Stimulated activated CD8-positive, alpha-beta memory T cell treated with anti-CD3 and anti-CD28 coated beads, Interleukin-15, amount 100 ng/mL, for 1 hour (primary cell): ENCODE measurements around the gene RHOT1.
"Not testable (repeated sequence)": the region's sequence is repeated elsewhere in the genome, so short reads cannot be mapped to it uniquely, and the experiment has no call there.

Experiments
- DNase-seq: peaks from one replicate; pipeline ENCODE4 v3.0.0-alpha.2; 2020; ENCODE audit warnings: low read depth

The RHOT1 gene

GRCh38 chr17:32159586-32160438 is 17.5 kb downstream of the RHOT1 start:
- no peak for DNase-seq

GRCh38 chr17:32160526-32160925 is 18.2 kb downstream of the RHOT1 start:
- DNase-seq: no peak

- DNase-seq: no peak
Measured at GRCh38 chr17:32161029-32161428, 18.7 kb downstream of the RHOT1 start.

- no peak for DNase-seq
Measured at GRCh38 chr17:32161506-32162365, 19.4 kb downstream of the RHOT1 start.

GRCh38 chr17:32174889-32175288 is 32.6 kb downstream of the RHOT1 start:
- no peak for DNase-seq

GRCh38 chr17:32178679-32179078 is 36.4 kb downstream of the RHOT1 start:
- not testable (repeated sequence) for DNase-seq

- DNase-seq: not testable (repeated sequence)
Measured at GRCh38 chr17:32179103-32179502, 36.8 kb downstream of the RHOT1 start.

GRCh38 chr17:32179526-32179925 is 37.2 kb downstream of the RHOT1 start:
- not testable (repeated sequence) for DNase-seq

GRCh38 chr17:32180262-32180661 is 38.0 kb downstream of the RHOT1 start:
- DNase-seq: not testable (repeated sequence)

- DNase-seq: no peak
Measured at GRCh38 chr17:32185875-32186274, 43.6 kb downstream of the RHOT1 start.

- no peak for DNase-seq
Measured at GRCh38 chr17:32187271-32187670, 45.0 kb downstream of the RHOT1 start.

- no peak for DNase-seq
Measured at GRCh38 chr17:32189343-32189742, 47.0 kb downstream of the RHOT1 start.

GRCh38 chr17:32191306-32191705 is 49.0 kb downstream of the RHOT1 start:
- DNase-seq: no peak

- DNase-seq: no peak
Measured at GRCh38 chr17:32192379-32192778, 50.1 kb downstream of the RHOT1 start.

- no peak for DNase-seq
Measured at GRCh38 chr17:32197987-32198386, 55.7 kb downstream of the RHOT1 start.

GRCh38 chr17:32206861-32207260 is 64.6 kb downstream of the RHOT1 start:
- no peak for DNase-seq

GRCh38 chr17:32208436-32208835 is 66.1 kb downstream of the RHOT1 start:
- DNase-seq: no peak

- DNase-seq: no peak
Measured at GRCh38 chr17:32209608-32210007, 67.3 kb downstream of the RHOT1 start.

GRCh38 chr17:32211671-32212070 is 69.4 kb downstream of the RHOT1 start:
- no peak for DNase-seq

- no peak for DNase-seq
Measured at GRCh38 chr17:32215696-32216095, 73.4 kb downstream of the RHOT1 start.

- DNase-seq: no peak
Measured at GRCh38 chr17:32222621-32223020, 80.3 kb downstream of the RHOT1 start.

- DNase-seq: no peak
Measured at GRCh38 chr17:32223703-32224102, 81.4 kb downstream of the RHOT1 start.

- DNase-seq: no peak
Measured at GRCh38 chr17:32226886-32227285, 84.6 kb downstream of the RHOT1 start.
